Endothelial cell of umbilical vein (primary cell): ENCODE results near the gene CASP9.

ENCODE experiments used
- CTCF ChIP-seq, 2 donors: IDR thresholded peaks; 1 replicate in 1 of 2; 2 replicates in 1 of 2; pipeline ENCODE4 v1.5.1; 2011; ENCODE audit warnings: low read length in 2 of 2, mild to moderate bottlenecking in 2 of 2, moderate library complexity in 2 of 2, control low read depth in 1 of 2, inconsistent platforms in 1 of 2, low read depth in 1 of 2; ENCODE audit not compliant: insufficient read depth in 1 of 2; ENCODE audit errors: extremely low read depth in 1 of 2
- MAX ChIP-seq: IDR thresholded peaks from 2 replicates; pipeline ENCODE4 v1.6.1; 2011; ENCODE audit not compliant: insufficient read depth, insufficient read length
- MYC ChIP-seq: IDR thresholded peaks from one replicate; pipeline ENCODE4 v1.6.1; 2011; ENCODE audit warnings: mild to moderate bottlenecking, low read depth, low read length

- TF ChIP-seq MAX (no peak), CTCF (IDR thresholded peaks at IDR 0.05; ENCODE audit: extremely low read depth in 1 of 2, insufficient read depth in 1 of 2, low read depth in 1 of 2, low read length in 2 of 2) (no peak), MYC (no peak)
Observed at GRCh38 chr1:15543589-15544568, 19.9 kb upstream of the CASP9 start.
